HEK293T (cell line): ENCODE measurements around the gene SMG1.

Experiments
- ARNT ChIP-seq: fragments of 450-650 bp; IDR thresholded peaks from 2 replicates; pipeline ENCODE4 v1.6.1; 2017; ENCODE audit warnings: mild to moderate bottlenecking
- BHLHE40 ChIP-seq: fragments of 450-650 bp; IDR thresholded peaks from 2 replicates; pipeline ENCODE4 v1.6.1; 2016; ENCODE audit warnings: mild to moderate bottlenecking, moderate library complexity, borderline replicate concordance
- CTBP1 ChIP-seq: fragments of 450-650 bp; IDR thresholded peaks from 2 replicates; pipeline ENCODE4 v1.6.1; 2016; ENCODE audit warnings: borderline replicate concordance
- ELF4 ChIP-seq: fragments of 450-650 bp; IDR thresholded peaks from 2 replicates; pipeline ENCODE4 v1.6.1; 2017; ENCODE audit warnings: antibody characterized with exemption
- FOXA1 ChIP-seq: fragments of 450-650 bp; IDR thresholded peaks from 2 replicates; pipeline ENCODE4 v1.6.1; 2016; ENCODE audit warnings: mild to moderate bottlenecking
- FOXK2 ChIP-seq: fragments of 450-650 bp; IDR thresholded peaks from 2 replicates; pipeline ENCODE4 v1.6.1; 2016; ENCODE audit warnings: mild to moderate bottlenecking
- FOXM1 ChIP-seq: fragments of 450-650 bp; IDR thresholded peaks from 2 replicates; pipeline ENCODE4 v1.6.1; 2017; ENCODE audit warnings: mild to moderate bottlenecking, borderline replicate concordance
- LEF1 ChIP-seq: fragments of 450-650 bp; IDR thresholded peaks from 2 replicates; pipeline ENCODE4 v1.6.1; 2017; ENCODE audit warnings: mild to moderate bottlenecking, borderline replicate concordance
- SP1 ChIP-seq: fragments of 450-650 bp; IDR thresholded peaks from 2 replicates; pipeline ENCODE4 v1.6.1; 2017
- SUZ12 ChIP-seq: fragments of 450-650 bp; IDR thresholded peaks from 2 replicates; pipeline ENCODE4 v1.6.1; 2016; ENCODE audit warnings: mild to moderate bottlenecking
- TARDBP ChIP-seq: fragments of 450-650 bp; IDR thresholded peaks from 2 replicates; pipeline ENCODE4 v1.6.1; 2016
- ZNF384 ChIP-seq: fragments of 450-650 bp; IDR thresholded peaks from 2 replicates; pipeline ENCODE4 v1.6.1; 2016

DNA sequence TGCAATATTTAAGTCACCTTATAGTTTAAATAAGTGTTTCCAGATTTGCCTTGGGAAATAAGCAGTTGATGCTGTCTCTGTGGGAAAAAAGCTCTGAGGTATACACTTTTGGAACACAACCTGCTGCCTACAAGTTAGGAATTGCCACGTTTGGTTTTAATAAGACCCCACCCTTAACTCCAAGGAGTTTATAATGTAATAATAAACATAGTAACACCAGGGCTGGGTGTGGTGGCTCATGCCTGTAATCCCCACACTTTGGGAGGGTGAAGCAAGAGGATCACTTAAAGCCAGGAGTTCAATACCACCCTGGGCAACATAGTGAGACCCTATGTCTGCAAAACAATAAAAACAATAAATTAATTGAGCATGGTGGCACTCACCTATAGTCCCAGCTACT lies 15.9 kb upstream of the SMG1 start:
- TF ChIP-seq SUZ12 (no peak), FOXA1 (no peak), BHLHE40 (no peak), FOXM1 (no peak), LEF1 (no peak), SP1 (no peak), CTBP1 (no peak), ZNF384 (no peak), ELF4 (no peak), TARDBP (no peak), ARNT (no peak), FOXK2 (no peak)
